Hematopoietic multipotent progenitor cell treated with erythropoietin and hydrocortisone succinate and interleukin-3 and kit ligand, for 6 days (in vitro differentiated cells): ENCODE measurements around the gene ZNF563.
"Not testable (repeated sequence)": the region's sequence is repeated elsewhere in the genome, so short reads cannot be mapped to it uniquely, and the experiment has no call there.

ENCODE experiments used
- DNase-seq: peaks from one replicate; pipeline ENCODE4 v3.0.0-alpha.2; 2015

The ZNF563 gene

GRCh38 chr19:12333162-12334159 lies at the start of gene ZNF563:
Gene ZNF563 (minus strand): TSS chr19:12333633. CDS start chr19:12333482, 151 bp downstream.
- peak; percentile 98 for DNase-seq

GRCh38 chr19:12380444-12380737 lies 47.0 kb upstream of the ZNF563 start:
- DNase-seq: no peak

GRCh38 chr19:12379732-12380443 lies 46.5 kb upstream of the ZNF563 start:
- DNase-seq: no peak

- DNase-seq: no peak
Measured at GRCh38 chr19:12374026-12374425, 40.6 kb upstream of the ZNF563 start.

- DNase-seq: peak; percentile 95
Measured at GRCh38 chr19:12365236-12366162, 32.1 kb upstream of the ZNF563 start, which contains the start of gene ZNF442. Gene ZNF442 (minus strand): TSS chr19:12365683. CDS start chr19:12363631, 2,052 bp downstream.

GRCh38 chr19:12364391-12365235 lies 31.2 kb upstream of the ZNF563 start:
- DNase-seq: peak; percentile 49

- DNase-seq: not testable (repeated sequence)
Measured at GRCh38 chr19:12362236-12362635, 28.8 kb upstream of the ZNF563 start.

- no peak for DNase-seq
Measured at GRCh38 chr19:12353375-12353774, 19.9 kb upstream of the ZNF563 start.

GRCh38 chr19:12350890-12351197 lies 17.4 kb upstream of the ZNF563 start:
- DNase-seq: no peak

- DNase-seq: no peak
Measured at GRCh38 chr19:12350185-12350889, 16.9 kb upstream of the ZNF563 start.

- DNase-seq: peak; percentile 42
Measured at GRCh38 chr19:12346896-12347295, 13.5 kb upstream of the ZNF563 start.

- DNase-seq: no peak
Measured at GRCh38 chr19:12345197-12345596, 11.8 kb upstream of the ZNF563 start.

- DNase-seq: peak; percentile 92
Measured at GRCh38 chr19:12331211-12331941, 2.1 kb downstream of the ZNF563 start.

- no peak for DNase-seq
Measured at GRCh38 chr19:12330340-12330739, 3.1 kb downstream of the ZNF563 start.

- no peak for DNase-seq
Measured at GRCh38 chr19:12325690-12326089, 7.7 kb downstream of the ZNF563 start.

- DNase-seq: no peak
Measured at GRCh38 chr19:12318782-12319413, 14.5 kb downstream of the ZNF563 start.

- no peak for DNase-seq
Measured at GRCh38 chr19:12314553-12314952, 18.9 kb downstream of the ZNF563 start.

GRCh38 chr19:12308891-12309290 lies 24.5 kb downstream of the ZNF563 start:
- not testable (repeated sequence) for DNase-seq

- peak; percentile 26 for DNase-seq
Measured at GRCh38 chr19:12295191-12295590, 38.2 kb downstream of the ZNF563 start.
